Astrocyte of the spinal cord (primary cell): ENCODE data around the gene SERPINB6.
A peak's percentile ranks its signal among the peaks of the same experiment; 100 is the strongest.

ENCODE experiments used
- DNase-seq: peaks from one replicate; pipeline ENCODE4 v3.0.0; 2011; ENCODE audit warnings: low read depth, low spot score
- H3K4me3 ChIP-seq: 2 replicates; pipeline ENCODE4 v1.5.1; 2011; ENCODE audit warnings: low read depth, mild to moderate bottlenecking, low read length, moderate library complexity
- CTCF ChIP-seq: IDR thresholded peaks from 2 replicates; pipeline ENCODE4 v1.5.1; 2012; ENCODE audit warnings: low read depth, mild to moderate bottlenecking, low read length, inconsistent platforms
- in situ Hi-C: cut with HindIII; loops from 2 replicates; pipeline ENCODE4 v1.10.0; 2017; ENCODE audit warnings: low sequenced_read_pairs

Gene SERPINB6

GRCh38 chr6:2959909-2960719 is 11.3 kb downstream of the SERPINB6 start:
- peak; percentile 61 for DNase-seq
- no peak for TF ChIP-seq CTCF
- in situ Hi-C loops, result no loop called here
- no peak overlapping the region for H3K4me3 ChIP-seq

GRCh38 chr6:2958776-2959175 is 12.6 kb downstream of the SERPINB6 start:
- in situ Hi-C loops, result no loop called here
- no peak for TF ChIP-seq CTCF
- no peak for DNase-seq
- H3K4me3 ChIP-seq, result no peak overlapping the region

- TF ChIP-seq CTCF, result no peak
- in situ Hi-C loops, result no loop called here
- H3K4me3 ChIP-seq, result no peak overlapping the region
- no peak for DNase-seq
Observed at GRCh38 chr6:2958331-2958711, 13.0 kb downstream of the SERPINB6 start.

- no peak for TF ChIP-seq CTCF
- in situ Hi-C loops, result no loop called here
- DNase-seq, result no peak
- no peak overlapping the region for H3K4me3 ChIP-seq
Observed at GRCh38 chr6:2957696-2958330, 13.6 kb downstream of the SERPINB6 start.

- peak; percentile 16 for DNase-seq
- in situ Hi-C loops, result no loop called here
- no peak for TF ChIP-seq CTCF
- no peak overlapping the region for H3K4me3 ChIP-seq
Observed at GRCh38 chr6:2956930-2957685, 14.3 kb downstream of the SERPINB6 start.

GRCh38 chr6:2953098-2953497 is 18.3 kb downstream of the SERPINB6 start:
- in situ Hi-C loops, result no loop called here
- DNase-seq, result no peak
- no peak overlapping the region for H3K4me3 ChIP-seq
- no peak for TF ChIP-seq CTCF
